SK-N-SH (cell line): ENCODE measurements around the gene CDH4.

Experiments
- GATA2 ChIP-seq: sonication (generic); formaldehyde crosslinking; IDR thresholded peaks from 2 replicates; pipeline ENCODE4 v1.5.0; 2020; ENCODE audit warnings: mild to moderate bottlenecking, missing genetic modification reagents
- POLR2AphosphoS5 ChIP-seq: IDR thresholded peaks from 2 replicates; pipeline ENCODE4 v1.6.1; 2012; ENCODE audit warnings: low read depth, low read length
- RFX5 ChIP-seq: IDR thresholded peaks from 2 replicates; pipeline ENCODE4 v1.6.1; 2012; ENCODE audit warnings: mild to moderate bottlenecking, improper control_type of control experiment, low read length
- SIN3A ChIP-seq: IDR thresholded peaks from 2 replicates; pipeline ENCODE4 v1.6.1; 2012; ENCODE audit warnings: low read depth, mild to moderate bottlenecking, low read length, moderate library complexity, borderline replicate concordance
- SMC3 ChIP-seq: IDR thresholded peaks from 2 replicates; pipeline ENCODE4 v1.6.1; 2012; ENCODE audit warnings: low read depth, low read length, improper control_type of control experiment
- TAF1 ChIP-seq: IDR thresholded peaks from 2 replicates; pipeline ENCODE4 v1.6.1; 2012; ENCODE audit warnings: low read depth, mild to moderate bottlenecking, low read length, moderate library complexity, borderline replicate concordance
- USF2 ChIP-seq: fragments of 150-350 bp; IDR thresholded peaks from 2 replicates; pipeline ENCODE4 v1.6.1; 2017; ENCODE audit warnings: antibody characterized with exemption, low read length, low read depth, borderline replicate concordance
- TF ChIP-seq, protein P1 (sequence below): fragments of 200-600 bp; sonication (generic); IDR thresholded peaks from 2 replicates; pipeline ENCODE4 v1.6.1; 2017; ENCODE audit warnings: antibody characterized with exemption, mild to moderate bottlenecking, moderate library complexity
- TF ChIP-seq, protein P2 (sequence below): IDR thresholded peaks from 2 replicates; pipeline ENCODE4 v1.6.1; 2012; ENCODE audit warnings: mild to moderate bottlenecking, low read depth, low read length, moderate library complexity
- TF ChIP-seq, protein P3 (sequence below): IDR thresholded peaks from 2 replicates; pipeline ENCODE4 v1.4.0; 2012; ENCODE audit warnings: low read depth

DNA sequence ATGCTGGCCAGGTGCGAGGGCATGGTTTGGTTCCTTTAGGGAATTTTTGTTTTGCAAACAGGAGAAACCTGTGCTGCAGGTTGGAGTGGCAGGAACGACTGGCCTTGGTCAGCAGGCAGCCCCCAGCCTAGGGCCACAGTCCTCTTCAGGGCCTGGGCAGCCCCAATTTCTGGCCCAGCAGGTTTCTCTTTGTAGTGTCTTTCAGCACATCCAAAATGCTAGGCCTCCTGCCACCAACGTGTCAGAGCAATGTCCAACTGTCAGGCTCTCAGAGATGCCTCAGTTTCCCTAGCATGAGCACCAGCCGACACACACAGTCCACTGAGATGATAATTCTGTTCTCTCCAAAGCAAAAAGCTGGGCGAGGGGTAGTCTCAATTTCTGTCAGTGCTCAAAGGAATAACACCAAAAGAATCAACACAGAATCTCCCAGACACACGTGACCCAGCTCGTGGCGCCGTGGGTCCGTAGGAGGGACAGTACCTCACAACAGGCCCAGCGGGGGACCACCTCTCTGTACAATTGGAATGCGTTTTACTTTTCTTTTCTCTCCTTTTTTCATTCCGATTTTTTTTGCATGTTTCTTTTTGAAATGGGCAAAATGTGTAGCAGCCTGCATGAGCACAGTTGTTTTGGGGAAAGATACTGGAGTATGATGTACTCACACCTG is 687.8 kb downstream of the CDH4 start:
- TF ChIP-seq, protein P1, sequence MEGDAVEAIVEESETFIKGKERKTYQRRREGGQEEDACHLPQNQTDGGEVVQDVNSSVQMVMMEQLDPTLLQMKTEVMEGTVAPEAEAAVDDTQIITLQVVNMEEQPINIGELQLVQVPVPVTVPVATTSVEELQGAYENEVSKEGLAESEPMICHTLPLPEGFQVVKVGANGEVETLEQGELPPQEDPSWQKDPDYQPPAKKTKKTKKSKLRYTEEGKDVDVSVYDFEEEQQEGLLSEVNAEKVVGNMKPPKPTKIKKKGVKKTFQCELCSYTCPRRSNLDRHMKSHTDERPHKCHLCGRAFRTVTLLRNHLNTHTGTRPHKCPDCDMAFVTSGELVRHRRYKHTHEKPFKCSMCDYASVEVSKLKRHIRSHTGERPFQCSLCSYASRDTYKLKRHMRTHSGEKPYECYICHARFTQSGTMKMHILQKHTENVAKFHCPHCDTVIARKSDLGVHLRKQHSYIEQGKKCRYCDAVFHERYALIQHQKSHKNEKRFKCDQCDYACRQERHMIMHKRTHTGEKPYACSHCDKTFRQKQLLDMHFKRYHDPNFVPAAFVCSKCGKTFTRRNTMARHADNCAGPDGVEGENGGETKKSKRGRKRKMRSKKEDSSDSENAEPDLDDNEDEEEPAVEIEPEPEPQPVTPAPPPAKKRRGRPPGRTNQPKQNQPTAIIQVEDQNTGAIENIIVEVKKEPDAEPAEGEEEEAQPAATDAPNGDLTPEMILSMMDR, result no peak
- no peak for TF ChIP-seq GATA2 (CRISPR knock-in tag)
- TF ChIP-seq SIN3A, result no peak
- TF ChIP-seq, protein P2, sequence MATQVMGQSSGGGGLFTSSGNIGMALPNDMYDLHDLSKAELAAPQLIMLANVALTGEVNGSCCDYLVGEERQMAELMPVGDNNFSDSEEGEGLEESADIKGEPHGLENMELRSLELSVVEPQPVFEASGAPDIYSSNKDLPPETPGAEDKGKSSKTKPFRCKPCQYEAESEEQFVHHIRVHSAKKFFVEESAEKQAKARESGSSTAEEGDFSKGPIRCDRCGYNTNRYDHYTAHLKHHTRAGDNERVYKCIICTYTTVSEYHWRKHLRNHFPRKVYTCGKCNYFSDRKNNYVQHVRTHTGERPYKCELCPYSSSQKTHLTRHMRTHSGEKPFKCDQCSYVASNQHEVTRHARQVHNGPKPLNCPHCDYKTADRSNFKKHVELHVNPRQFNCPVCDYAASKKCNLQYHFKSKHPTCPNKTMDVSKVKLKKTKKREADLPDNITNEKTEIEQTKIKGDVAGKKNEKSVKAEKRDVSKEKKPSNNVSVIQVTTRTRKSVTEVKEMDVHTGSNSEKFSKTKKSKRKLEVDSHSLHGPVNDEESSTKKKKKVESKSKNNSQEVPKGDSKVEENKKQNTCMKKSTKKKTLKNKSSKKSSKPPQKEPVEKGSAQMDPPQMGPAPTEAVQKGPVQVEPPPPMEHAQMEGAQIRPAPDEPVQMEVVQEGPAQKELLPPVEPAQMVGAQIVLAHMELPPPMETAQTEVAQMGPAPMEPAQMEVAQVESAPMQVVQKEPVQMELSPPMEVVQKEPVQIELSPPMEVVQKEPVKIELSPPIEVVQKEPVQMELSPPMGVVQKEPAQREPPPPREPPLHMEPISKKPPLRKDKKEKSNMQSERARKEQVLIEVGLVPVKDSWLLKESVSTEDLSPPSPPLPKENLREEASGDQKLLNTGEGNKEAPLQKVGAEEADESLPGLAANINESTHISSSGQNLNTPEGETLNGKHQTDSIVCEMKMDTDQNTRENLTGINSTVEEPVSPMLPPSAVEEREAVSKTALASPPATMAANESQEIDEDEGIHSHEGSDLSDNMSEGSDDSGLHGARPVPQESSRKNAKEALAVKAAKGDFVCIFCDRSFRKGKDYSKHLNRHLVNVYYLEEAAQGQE, result no peak
- no peak for TF ChIP-seq RFX5
- TF ChIP-seq, protein P3, sequence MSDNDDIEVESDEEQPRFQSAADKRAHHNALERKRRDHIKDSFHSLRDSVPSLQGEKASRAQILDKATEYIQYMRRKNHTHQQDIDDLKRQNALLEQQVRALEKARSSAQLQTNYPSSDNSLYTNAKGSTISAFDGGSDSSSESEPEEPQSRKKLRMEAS, result no peak
- no peak for TF ChIP-seq TAF1
- no peak for TF ChIP-seq USF2
- no peak for TF ChIP-seq POLR2AphosphoS5
- TF ChIP-seq SMC3, result no peak
